KMS-11 (cell line): ENCODE data around the gene RBMS2.

ENCODE experiments used
- H2AFZ ChIP-seq: fragments of 200-600 bp; sonication (generic); 2 replicates; pipeline ENCODE4 v1.6.1; 2016; ENCODE audit warnings: antibody characterized with exemption, mixed run types, low read depth
- H3K27ac ChIP-seq: fragments of 200-600 bp; sonication (generic); 2 replicates; pipeline ENCODE4 v1.6.1; 2016; ENCODE audit warnings: mild to moderate bottlenecking, mixed run types
- H3K27me3 ChIP-seq: fragments of 200-600 bp; sonication (generic); 2 replicates; pipeline ENCODE4 v1.6.1; 2017; ENCODE audit warnings: mild to moderate bottlenecking, low read depth, mixed run types, moderate library complexity; ENCODE audit not compliant: insufficient read depth
- H3K36me3 ChIP-seq: fragments of 200-600 bp; sonication (generic); 2 replicates; pipeline ENCODE4 v1.6.1; 2017; ENCODE audit warnings: mild to moderate bottlenecking, mixed run types; ENCODE audit not compliant: insufficient read depth
- H3K4me1 ChIP-seq: fragments of 200-600 bp; sonication (generic); 2 replicates; pipeline ENCODE4 v1.6.1; 2016; ENCODE audit warnings: mild to moderate bottlenecking, low read depth, mixed run types; ENCODE audit not compliant: poor library complexity, severe bottlenecking
- H3K4me2 ChIP-seq: fragments of 200-600 bp; sonication (generic); 2 replicates; pipeline ENCODE4 v1.7.0; 2016; ENCODE audit warnings: mild to moderate bottlenecking, mixed run types
- H3K4me3 ChIP-seq: fragments of 200-600 bp; sonication (generic); IDR thresholded peaks from 2 replicates; pipeline ENCODE4 v1.6.1; 2017; ENCODE audit warnings: low read depth, low read length, mixed read lengths; ENCODE audit not compliant: insufficient read depth
- H3K79me2 ChIP-seq: fragments of 200-600 bp; sonication (generic); 2 replicates; pipeline ENCODE4 v1.6.1; 2016; ENCODE audit warnings: low read depth, mixed run types; ENCODE audit not compliant: insufficient read depth
- H3K9ac ChIP-seq: fragments of 200-600 bp; sonication (generic); 2 replicates; pipeline ENCODE4 v1.6.1; 2016; ENCODE audit warnings: mild to moderate bottlenecking, mixed run types
- H4K20me1 ChIP-seq: fragments of 200-600 bp; sonication (generic); 2 replicates; pipeline ENCODE4 v1.6.1; 2016; ENCODE audit warnings: mild to moderate bottlenecking, mixed run types; ENCODE audit not compliant: insufficient read depth
- TF ChIP-seq, protein P1 (sequence below): fragments of 200-600 bp; sonication (generic); conservative IDR thresholded peaks from 2 replicates; pipeline ENCODE4 v1.6.1; 2017; ENCODE audit warnings: low read depth, mild to moderate bottlenecking, antibody characterized with exemption, low read length, moderate library complexity, mixed read lengths

Gene RBMS2

DNA sequence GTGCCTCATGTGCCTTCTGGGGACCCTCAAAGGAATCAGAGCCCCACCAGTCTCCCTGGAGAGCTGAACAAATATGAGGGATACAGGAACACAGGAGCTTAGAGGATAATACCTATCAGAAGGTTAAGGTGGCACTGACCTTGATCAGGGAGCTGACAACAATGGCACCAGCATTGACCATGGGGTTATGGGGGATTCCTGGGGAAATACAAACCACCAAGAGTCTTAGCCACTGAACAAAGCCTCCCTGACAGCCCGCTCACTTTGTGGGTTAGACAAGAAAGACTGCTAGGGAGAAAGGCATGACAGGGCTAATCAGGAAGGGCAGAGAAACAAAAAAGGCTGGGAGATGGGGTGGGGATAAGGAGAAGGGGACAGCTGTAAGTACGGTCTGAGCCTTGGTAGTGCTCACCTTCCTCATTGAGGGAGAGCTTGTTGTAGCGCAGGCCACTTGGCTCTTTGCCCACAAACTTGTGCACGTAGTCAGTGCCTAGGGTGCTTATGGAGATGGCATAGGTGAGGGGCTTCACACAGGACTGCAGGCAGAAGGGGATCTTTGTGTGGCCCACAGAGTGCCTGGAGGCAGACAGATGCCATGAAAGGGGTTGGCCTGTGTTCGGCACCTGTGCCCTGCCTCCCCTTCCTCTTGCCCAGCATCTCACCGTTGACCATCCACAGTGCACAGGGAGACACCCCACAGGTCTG, 43.9 kb upstream of the RBMS2 start:
- TF ChIP-seq, protein P1, sequence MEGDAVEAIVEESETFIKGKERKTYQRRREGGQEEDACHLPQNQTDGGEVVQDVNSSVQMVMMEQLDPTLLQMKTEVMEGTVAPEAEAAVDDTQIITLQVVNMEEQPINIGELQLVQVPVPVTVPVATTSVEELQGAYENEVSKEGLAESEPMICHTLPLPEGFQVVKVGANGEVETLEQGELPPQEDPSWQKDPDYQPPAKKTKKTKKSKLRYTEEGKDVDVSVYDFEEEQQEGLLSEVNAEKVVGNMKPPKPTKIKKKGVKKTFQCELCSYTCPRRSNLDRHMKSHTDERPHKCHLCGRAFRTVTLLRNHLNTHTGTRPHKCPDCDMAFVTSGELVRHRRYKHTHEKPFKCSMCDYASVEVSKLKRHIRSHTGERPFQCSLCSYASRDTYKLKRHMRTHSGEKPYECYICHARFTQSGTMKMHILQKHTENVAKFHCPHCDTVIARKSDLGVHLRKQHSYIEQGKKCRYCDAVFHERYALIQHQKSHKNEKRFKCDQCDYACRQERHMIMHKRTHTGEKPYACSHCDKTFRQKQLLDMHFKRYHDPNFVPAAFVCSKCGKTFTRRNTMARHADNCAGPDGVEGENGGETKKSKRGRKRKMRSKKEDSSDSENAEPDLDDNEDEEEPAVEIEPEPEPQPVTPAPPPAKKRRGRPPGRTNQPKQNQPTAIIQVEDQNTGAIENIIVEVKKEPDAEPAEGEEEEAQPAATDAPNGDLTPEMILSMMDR, result no peak
- no peaks in the 10 kb centered on the region for H3K4me1 ChIP-seq
- peaks cover 12% of the 10 kb centered on the region; the same call in 1 of the 2 replicates for H3K79me2 ChIP-seq
- no peak overlapping the region for H3K4me2 ChIP-seq
- no peak overlapping the region for H2AFZ ChIP-seq
- no peak overlapping the region for H3K9ac ChIP-seq
- H3K27me3 ChIP-seq, result no peaks in the 10 kb centered on the region
- no peaks in the 10 kb centered on the region for H4K20me1 ChIP-seq
- no peak overlapping the region for H3K4me3 ChIP-seq
- H3K27ac ChIP-seq, result no peak overlapping the region
- H3K36me3 ChIP-seq, result no peaks in the 10 kb centered on the region; the same call in 1 of the 2 replicates

DNA sequence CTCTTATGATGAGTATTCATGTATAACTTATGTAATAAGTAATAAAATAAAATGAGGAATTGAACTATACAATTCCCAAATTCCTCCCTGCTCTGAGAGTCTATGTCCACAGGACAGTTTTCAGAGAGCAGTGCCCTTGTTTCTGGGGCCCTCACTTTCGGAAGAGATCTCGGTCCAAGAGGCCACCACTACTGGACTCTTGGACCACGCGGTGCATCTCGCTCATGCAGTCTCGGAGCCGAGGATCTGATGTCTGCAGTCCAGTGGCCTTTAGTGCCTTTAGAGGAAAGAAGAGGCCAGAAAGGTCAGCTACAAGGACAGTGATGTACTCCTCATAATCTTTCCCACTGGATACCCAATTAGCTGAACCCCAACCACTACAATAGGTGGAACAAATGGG, 42.0 kb upstream of the RBMS2 start:
- Histone ChIP-seq H3K36me3 (no peaks in the 10 kb centered on the region), H4K20me1 (no peaks in the 10 kb centered on the region), H3K27me3 (no peaks in the 10 kb centered on the region), H3K27ac (no peak overlapping the region), H3K79me2 (no peaks in the 10 kb centered on the region), H2AFZ (no peak overlapping the region), H3K9ac (no peak overlapping the region), H3K4me2 (no peak overlapping the region), H3K4me1 (no peaks in the 10 kb centered on the region), H3K4me3 (no peak overlapping the region)
- TF ChIP-seq, protein P1, result no peak

DNA sequence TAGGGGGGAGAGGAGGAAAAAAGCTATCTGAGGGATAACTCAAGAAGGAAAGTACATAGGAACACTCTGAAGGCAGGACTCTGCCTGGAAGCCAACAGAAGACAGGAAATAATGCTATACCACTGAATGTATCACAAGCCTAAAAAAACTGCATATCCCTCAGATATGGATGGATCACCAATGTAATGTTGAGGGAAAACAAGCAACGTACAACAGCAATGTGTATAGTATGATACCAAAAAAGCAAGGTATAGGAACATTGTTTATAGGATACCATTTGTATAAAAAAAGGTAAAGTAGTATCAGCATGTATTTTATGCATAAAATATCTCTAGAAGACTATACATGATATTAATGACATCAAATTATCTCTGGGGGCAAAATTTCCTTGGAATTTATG, 37.1 kb upstream of the RBMS2 start:
- H4K20me1 ChIP-seq, result no peaks in the 10 kb centered on the region
- H3K79me2 ChIP-seq, result no peaks in the 10 kb centered on the region
- no peak overlapping the region for H2AFZ ChIP-seq
- H3K9ac ChIP-seq, result no peak overlapping the region
- no peak overlapping the region for H3K4me2 ChIP-seq
- no peak overlapping the region for H3K27ac ChIP-seq
- no peaks in the 10 kb centered on the region for H3K36me3 ChIP-seq
- TF ChIP-seq, protein P1, result no peak
- peaks cover 4% of the 10 kb centered on the region; the same call in 1 of the 2 replicates for H3K27me3 ChIP-seq
- H3K4me3 ChIP-seq, result no peak overlapping the region
- H3K4me1 ChIP-seq, result no peaks in the 10 kb centered on the region

- Histone ChIP-seq H3K36me3 (no peaks in the 10 kb centered on the region), H3K27me3 (peaks cover 17% of the 10 kb centered on the region; the same call in 1 of the 2 replicates), H3K79me2 (no peaks in the 10 kb centered on the region), H2AFZ (no peak overlapping the region), H3K4me2 (no peak overlapping the region), H4K20me1 (no peaks in the 10 kb centered on the region), H3K4me1 (no peaks in the 10 kb centered on the region), H3K27ac (no peak overlapping the region), H3K9ac (no peak overlapping the region), H3K4me3 (no peak overlapping the region)
- TF ChIP-seq, protein P1, result no peak
Measured at GRCh38 chr12:56486694-56487093, 34.9 kb upstream of the RBMS2 start.
